Muscle layer of duodenum (tissue), 2 donors: ENCODE measurements around the gene RPS6KC1.
"Not testable (repeated sequence)": the region's sequence is repeated elsewhere in the genome, so short reads cannot be mapped to it uniquely, and the experiment has no call there.

ENCODE experiments used
- H3K27ac ChIP-seq: one replicate; pipeline ENCODE4 v1.7.0; 2013; ENCODE audit warnings: mild to moderate bottlenecking, low read length
- H3K27me3 ChIP-seq: one replicate; pipeline ENCODE4 v1.7.0; 2013; ENCODE audit warnings: low read depth, mild to moderate bottlenecking, control low read depth, low read length
- H3K36me3 ChIP-seq, 2 donors: one replicate each; pipeline ENCODE4 v1.7.0; 2013; ENCODE audit warnings: low read length in 2 of 2, control low read depth in 1 of 2, mild to moderate bottlenecking in 1 of 2; ENCODE audit not compliant: insufficient read depth in 2 of 2, control insufficient read depth in 1 of 2
- H3K4me1 ChIP-seq, 2 donors: one replicate each; pipeline ENCODE4 v1.7.0; 2013; ENCODE audit warnings: low read length in 2 of 2, mild to moderate bottlenecking in 2 of 2, control low read depth in 1 of 2, moderate library complexity in 1 of 2; ENCODE audit not compliant: insufficient read depth in 2 of 2, control insufficient read depth in 1 of 2
- H3K4me3 ChIP-seq, 2 donors: one replicate each; pipeline ENCODE4 v1.7.0; 2013; ENCODE audit warnings: low read length in 2 of 2, low read depth in 1 of 2, mild to moderate bottlenecking in 1 of 2
- H3K9me3 ChIP-seq, 2 donors: one replicate each; pipeline ENCODE4 v1.7.0; 2013; ENCODE audit warnings: low read length in 2 of 2, control low read depth in 1 of 2, mild to moderate bottlenecking in 1 of 2; ENCODE audit not compliant: control insufficient read depth in 1 of 2
- donor health status: healthy.

RPS6KC1 gene

GRCh38 chr1:213110349-213111300, 59.6 kb downstream of the RPS6KC1 start:
- H3K4me1 ChIP-seq = no peaks in the 10 kb centered on the region
- H3K9me3 ChIP-seq = no peaks in the 10 kb centered on the region
- peaks cover 0 to 10% of the 10 kb centered on the region in 2 donors for H3K36me3 ChIP-seq
- no peak overlapping the region for H3K27ac ChIP-seq
- H3K27me3 ChIP-seq = no peaks in the 10 kb centered on the region
- H3K4me3 ChIP-seq = no peak overlapping the region

- Histone ChIP-seq H3K4me1 (no peaks in the 10 kb centered on the region), H3K27me3 (no peaks in the 10 kb centered on the region), H3K27ac (no peak overlapping the region), H3K9me3 (no peaks in the 10 kb centered on the region), H3K36me3 (peaks cover 0 to 10% of the 10 kb centered on the region in 2 donors), H3K4me3 (no peak overlapping the region)
Measured at GRCh38 chr1:213111502-213111901, 60.5 kb downstream of the RPS6KC1 start.

GRCh38 chr1:213112723-213113122, 61.7 kb downstream of the RPS6KC1 start:
- H3K9me3 ChIP-seq, H3K36me3 ChIP-seq, H3K27me3 ChIP-seq, H3K4me3 ChIP-seq, H3K27ac ChIP-seq, H3K4me1 ChIP-seq: not testable (repeated sequence)

- not testable (repeated sequence) for H3K36me3 ChIP-seq, H3K4me1 ChIP-seq, H3K27ac ChIP-seq, H3K4me3 ChIP-seq, H3K27me3 ChIP-seq, H3K9me3 ChIP-seq
Measured at GRCh38 chr1:213117699-213118180, 66.7 kb downstream of the RPS6KC1 start.

- H3K36me3 ChIP-seq = no peaks in the 10 kb centered on the region
- H3K9me3 ChIP-seq = no peaks in the 10 kb centered on the region
- H3K4me3 ChIP-seq = no peak overlapping the region
- H3K27ac ChIP-seq = no peak overlapping the region
- no peaks in the 10 kb centered on the region for H3K27me3 ChIP-seq
- H3K4me1 ChIP-seq = no peaks in the 10 kb centered on the region
Measured at GRCh38 chr1:213119794-213120193, 68.8 kb downstream of the RPS6KC1 start.

- Histone ChIP-seq H3K27ac (no peak overlapping the region), H3K9me3 (no peaks in the 10 kb centered on the region), H3K4me1 (no peaks in the 10 kb centered on the region), H3K4me3 (no peak overlapping the region), H3K36me3 (no peaks in the 10 kb centered on the region), H3K27me3 (no peaks in the 10 kb centered on the region)
Measured at GRCh38 chr1:213120386-213120785, 69.3 kb downstream of the RPS6KC1 start.

- no peak overlapping the region for H3K27ac ChIP-seq
- H3K27me3 ChIP-seq = no peaks in the 10 kb centered on the region
- H3K9me3 ChIP-seq = no peaks in the 10 kb centered on the region
Measured at GRCh38 chr1:213120961-213121360, 69.9 kb downstream of the RPS6KC1 start.

GRCh38 chr1:213122514-213122929, 71.5 kb downstream of the RPS6KC1 start:
- Histone ChIP-seq H3K27me3 (no peaks in the 10 kb centered on the region), H3K4me1 (no peaks in the 10 kb centered on the region), H3K4me3 (no peak overlapping the region), H3K36me3 (no peaks in the 10 kb centered on the region), H3K9me3 (no peaks in the 10 kb centered on the region), H3K27ac (no peak overlapping the region)

More at GRCh38 chr1:213120961-213121360, 69.9 kb downstream of the RPS6KC1 start:
- Histone ChIP-seq H3K36me3 (no peaks in the 10 kb centered on the region), H3K4me3 (no peak overlapping the region), H3K4me1 (no peaks in the 10 kb centered on the region)

GRCh38 chr1:213123087-213123486, 72.0 kb downstream of the RPS6KC1 start:
- H3K4me1 ChIP-seq = no peaks in the 10 kb centered on the region
- no peak overlapping the region for H3K27ac ChIP-seq
- no peaks in the 10 kb centered on the region for H3K36me3 ChIP-seq
- no peaks in the 10 kb centered on the region for H3K27me3 ChIP-seq
- no peak overlapping the region for H3K4me3 ChIP-seq
- H3K9me3 ChIP-seq = no peaks in the 10 kb centered on the region

- no peak overlapping the region for H3K4me3 ChIP-seq
- no peak overlapping the region for H3K27ac ChIP-seq
- no peaks in the 10 kb centered on the region for H3K4me1 ChIP-seq
- H3K27me3 ChIP-seq = no peaks in the 10 kb centered on the region
- H3K36me3 ChIP-seq = no peaks in the 10 kb centered on the region
- H3K9me3 ChIP-seq = no peaks in the 10 kb centered on the region
Measured at GRCh38 chr1:213123536-213123935, 72.5 kb downstream of the RPS6KC1 start.

- Histone ChIP-seq H3K9me3 (no peaks in the 10 kb centered on the region), H3K27ac (no peak overlapping the region), H3K4me3 (no peak overlapping the region)
Measured at GRCh38 chr1:213124590-213124989, 73.5 kb downstream of the RPS6KC1 start.

More at GRCh38 chr1:213124590-213124989, 73.5 kb downstream of the RPS6KC1 start:
- no peaks in the 10 kb centered on the region for H3K27me3 ChIP-seq
- H3K36me3 ChIP-seq = no peaks in the 10 kb centered on the region
- no peaks in the 10 kb centered on the region for H3K4me1 ChIP-seq
